OCI-LY7 (cell line): ENCODE data around the gene USP34.

ENCODE experiments used
- EZH2phosphoT487 ChIP-seq: fragments of 200-600 bp; sonication (generic); IDR thresholded peaks from 2 replicates; pipeline ENCODE4 v1.6.1; 2018; ENCODE audit warnings: low read depth, borderline replicate concordance, mild to moderate bottlenecking, mixed run types, antibody characterized with exemption, low read length, moderate library complexity, mixed read lengths
- TF ChIP-seq, protein P1 (sequence below): fragments of 200-600 bp; sonication (generic); conservative IDR thresholded peaks from 2 replicates; pipeline ENCODE4 v1.5.1; 2014; ENCODE audit warnings: mild to moderate bottlenecking, antibody characterized with exemption, low read length, moderate library complexity, mixed read lengths

- TF ChIP-seq, protein P1, sequence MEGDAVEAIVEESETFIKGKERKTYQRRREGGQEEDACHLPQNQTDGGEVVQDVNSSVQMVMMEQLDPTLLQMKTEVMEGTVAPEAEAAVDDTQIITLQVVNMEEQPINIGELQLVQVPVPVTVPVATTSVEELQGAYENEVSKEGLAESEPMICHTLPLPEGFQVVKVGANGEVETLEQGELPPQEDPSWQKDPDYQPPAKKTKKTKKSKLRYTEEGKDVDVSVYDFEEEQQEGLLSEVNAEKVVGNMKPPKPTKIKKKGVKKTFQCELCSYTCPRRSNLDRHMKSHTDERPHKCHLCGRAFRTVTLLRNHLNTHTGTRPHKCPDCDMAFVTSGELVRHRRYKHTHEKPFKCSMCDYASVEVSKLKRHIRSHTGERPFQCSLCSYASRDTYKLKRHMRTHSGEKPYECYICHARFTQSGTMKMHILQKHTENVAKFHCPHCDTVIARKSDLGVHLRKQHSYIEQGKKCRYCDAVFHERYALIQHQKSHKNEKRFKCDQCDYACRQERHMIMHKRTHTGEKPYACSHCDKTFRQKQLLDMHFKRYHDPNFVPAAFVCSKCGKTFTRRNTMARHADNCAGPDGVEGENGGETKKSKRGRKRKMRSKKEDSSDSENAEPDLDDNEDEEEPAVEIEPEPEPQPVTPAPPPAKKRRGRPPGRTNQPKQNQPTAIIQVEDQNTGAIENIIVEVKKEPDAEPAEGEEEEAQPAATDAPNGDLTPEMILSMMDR: no peak
- TF ChIP-seq EZH2phosphoT487: no peak
Measured at GRCh38 chr2:61493523-61493942, 22.6 kb upstream of the USP34 start.
